Panc1 (cell line): ENCODE data around the gene SOWAHB. TPM values are rescaled to one million over a fixed set of nuclear protein-coding genes. Genes with fewer than 3 reads are reported as not detected.

ENCODE experiments used
- ATAC-seq: fragments of 200-7000 bp; cut with Tn5 transposase; 2 replicates; pipeline ENCODE4 v1.9.1; 2020; ENCODE audit warnings: mild to moderate bottlenecking, moderate library complexity
- BruUV-seq: library from RNA; stranded (reverse); fragments of 400-500 nt; replicated peaks from 2 replicates; lab custom pipeline; 2021; lab: Mats Ljungman, UMichigan
- CTCF ChIA-PET: fragments of 300-600 bp; sonication (Branson Sonifier 250); formaldehyde crosslinking; loops from one replicate; lab custom pipeline; 2022; ENCODE audit warnings: antibody characterized with exemption; lab: Charles Lee
- POLR2A ChIA-PET: fragments of 300-600 bp; sonication (Branson Sonifier 250); formaldehyde crosslinking; loops from one replicate; lab custom pipeline; 2022; ENCODE audit warnings: antibody characterized with exemption; lab: Charles Lee
- DNase-seq: peaks from one replicate; pipeline ENCODE4 v3.0.0-alpha.2; 2010; ENCODE audit warnings: low read depth, low spot score
- H3K27ac ChIP-seq: 2 replicates; pipeline ENCODE4 v1.5.1; 2011; ENCODE audit warnings: mild to moderate bottlenecking, low read length, inconsistent platforms
- H3K27me3 ChIP-seq: fragments of 200-500 bp; sonication (Bioruptor generic); 2 replicates; pipeline ENCODE4 v1.6.0; 2014; ENCODE audit warnings: low read length, inconsistent platforms; ENCODE audit not compliant: control insufficient read depth, insufficient read depth
- H3K36me3 ChIP-seq: fragments of 200-500 bp; sonication (Bioruptor generic); 2 replicates; pipeline ENCODE4 v1.5.1; 2014; ENCODE audit warnings: inconsistent platforms, mild to moderate bottlenecking, low read length, moderate library complexity; ENCODE audit not compliant: control insufficient read depth, insufficient read depth
- H3K4me1 ChIP-seq: 2 replicates; pipeline ENCODE4 v1.5.1; 2011; ENCODE audit warnings: inconsistent platforms, mild to moderate bottlenecking, low read length, moderate library complexity; ENCODE audit not compliant: control insufficient read depth, insufficient read depth
- H3K4me3 ChIP-seq, 2 experiments: 2 replicates each; pipeline ENCODE4 v1.5.1; 2011 to 2012; ENCODE audit warnings: low read depth in 2 of 2, low read length in 2 of 2, mild to moderate bottlenecking in 2 of 2, inconsistent platforms in 1 of 2, moderate library complexity in 1 of 2
- H3K9me3 ChIP-seq: fragments of 200-500 bp; sonication (Bioruptor generic); 2 replicates; pipeline ENCODE4 v1.5.1; 2014; ENCODE audit warnings: low read depth, mild to moderate bottlenecking, inconsistent platforms, low read length, moderate library complexity; ENCODE audit not compliant: control insufficient read depth, insufficient read depth
- POLR2AphosphoS5 ChIP-seq: IDR thresholded peaks from 2 replicates; pipeline ENCODE4 v1.6.1; 2012; ENCODE audit warnings: mild to moderate bottlenecking, low read depth, low read length, moderate library complexity
- SIN3A ChIP-seq: IDR thresholded peaks from 2 replicates; pipeline ENCODE4 v1.6.1; 2012; ENCODE audit warnings: low read depth, mild to moderate bottlenecking, low read length, moderate library complexity, borderline replicate concordance; ENCODE audit not compliant: insufficient read depth
- TCF7L2 ChIP-seq: IDR thresholded peaks from 2 replicates; pipeline ENCODE4 v1.6.1; 2011; ENCODE audit warnings: mild to moderate bottlenecking, low read depth, low read length, inconsistent platforms
- in situ Hi-C: cut with HindIII; loops from 2 replicates; pipeline ENCODE4 v1.10.0; 2016; ENCODE audit warnings: low sequenced_read_pairs, low pct_unique_long_range_greater_than_20kb
- intact Hi-C: fragments of 100-400 bp; cut with micrococcal nuclease; formaldehyde crosslinking; loops from one replicate; pipeline ENCODE4 v1.10.0; 2022; ENCODE audit not compliant: unreplicated experiment
- total RNA-seq: library from RNA; stranded (reverse); gene quantifications from one replicate; pipeline ENCODE4 v1.2.1, GENCODE V29; 2021; ENCODE audit not compliant: unreplicated experiment
- TF ChIP-seq, protein P1 (sequence below): fragments of 450-650 bp; IDR thresholded peaks from 2 replicates; pipeline ENCODE4 v1.5.1; 2017; ENCODE audit warnings: mild to moderate bottlenecking
- TF ChIP-seq, protein P2 (sequence below), 2 experiments: IDR thresholded peaks; 2 replicates each; pipeline ENCODE4 v1.6.1; 2011 to 2012; ENCODE audit warnings: low read depth in 2 of 2, control low read depth in 1 of 2, low read length in 1 of 2, mild to moderate bottlenecking in 1 of 2, moderate library complexity in 1 of 2; ENCODE audit not compliant: insufficient read depth in 1 of 2

Gene SOWAHB
- total RNA-seq, 1 experiment from 2014 or later = 4.0 TPM

DNA sequence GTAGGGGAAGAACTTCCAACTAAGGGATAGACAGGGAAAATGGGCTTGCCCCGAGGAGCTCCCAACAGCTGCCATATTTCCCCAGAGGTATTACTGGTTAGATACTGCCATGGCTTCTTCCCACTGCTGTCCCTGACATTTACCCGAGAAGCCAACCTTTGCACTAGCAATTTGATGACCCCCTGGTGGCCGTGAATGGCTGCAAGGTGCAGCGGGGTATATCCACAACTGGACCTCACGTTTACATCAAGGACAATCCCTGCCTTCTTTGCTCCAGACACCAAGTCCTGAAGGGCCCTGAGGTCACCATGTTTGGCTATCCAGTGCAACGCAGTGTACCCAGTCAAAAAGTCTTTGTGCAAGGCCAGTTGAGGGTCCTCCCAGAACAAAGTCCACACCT, 2.3 kb downstream of the SOWAHB start:
- no peak overlapping the region for H3K27ac ChIP-seq
- no peak for ATAC-seq
- peaks cover 8% of the 10 kb centered on the region for H3K27me3 ChIP-seq
- ChIA-PET POLR2A (no interaction called here), CTCF (interaction anchor here (0.8 kb wide), 1 partner anchor 200 kb away, joined by 3 read pairs; no protein-coding TSS in a partner anchor)
- no peak for DNase-seq
- H3K4me1 ChIP-seq = no peaks in the 10 kb centered on the region
- TF ChIP-seq, protein P1, sequence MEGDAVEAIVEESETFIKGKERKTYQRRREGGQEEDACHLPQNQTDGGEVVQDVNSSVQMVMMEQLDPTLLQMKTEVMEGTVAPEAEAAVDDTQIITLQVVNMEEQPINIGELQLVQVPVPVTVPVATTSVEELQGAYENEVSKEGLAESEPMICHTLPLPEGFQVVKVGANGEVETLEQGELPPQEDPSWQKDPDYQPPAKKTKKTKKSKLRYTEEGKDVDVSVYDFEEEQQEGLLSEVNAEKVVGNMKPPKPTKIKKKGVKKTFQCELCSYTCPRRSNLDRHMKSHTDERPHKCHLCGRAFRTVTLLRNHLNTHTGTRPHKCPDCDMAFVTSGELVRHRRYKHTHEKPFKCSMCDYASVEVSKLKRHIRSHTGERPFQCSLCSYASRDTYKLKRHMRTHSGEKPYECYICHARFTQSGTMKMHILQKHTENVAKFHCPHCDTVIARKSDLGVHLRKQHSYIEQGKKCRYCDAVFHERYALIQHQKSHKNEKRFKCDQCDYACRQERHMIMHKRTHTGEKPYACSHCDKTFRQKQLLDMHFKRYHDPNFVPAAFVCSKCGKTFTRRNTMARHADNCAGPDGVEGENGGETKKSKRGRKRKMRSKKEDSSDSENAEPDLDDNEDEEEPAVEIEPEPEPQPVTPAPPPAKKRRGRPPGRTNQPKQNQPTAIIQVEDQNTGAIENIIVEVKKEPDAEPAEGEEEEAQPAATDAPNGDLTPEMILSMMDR = peak; percentile 8; the same call in 1 of the 2 replicates
- TF ChIP-seq, protein P2, sequence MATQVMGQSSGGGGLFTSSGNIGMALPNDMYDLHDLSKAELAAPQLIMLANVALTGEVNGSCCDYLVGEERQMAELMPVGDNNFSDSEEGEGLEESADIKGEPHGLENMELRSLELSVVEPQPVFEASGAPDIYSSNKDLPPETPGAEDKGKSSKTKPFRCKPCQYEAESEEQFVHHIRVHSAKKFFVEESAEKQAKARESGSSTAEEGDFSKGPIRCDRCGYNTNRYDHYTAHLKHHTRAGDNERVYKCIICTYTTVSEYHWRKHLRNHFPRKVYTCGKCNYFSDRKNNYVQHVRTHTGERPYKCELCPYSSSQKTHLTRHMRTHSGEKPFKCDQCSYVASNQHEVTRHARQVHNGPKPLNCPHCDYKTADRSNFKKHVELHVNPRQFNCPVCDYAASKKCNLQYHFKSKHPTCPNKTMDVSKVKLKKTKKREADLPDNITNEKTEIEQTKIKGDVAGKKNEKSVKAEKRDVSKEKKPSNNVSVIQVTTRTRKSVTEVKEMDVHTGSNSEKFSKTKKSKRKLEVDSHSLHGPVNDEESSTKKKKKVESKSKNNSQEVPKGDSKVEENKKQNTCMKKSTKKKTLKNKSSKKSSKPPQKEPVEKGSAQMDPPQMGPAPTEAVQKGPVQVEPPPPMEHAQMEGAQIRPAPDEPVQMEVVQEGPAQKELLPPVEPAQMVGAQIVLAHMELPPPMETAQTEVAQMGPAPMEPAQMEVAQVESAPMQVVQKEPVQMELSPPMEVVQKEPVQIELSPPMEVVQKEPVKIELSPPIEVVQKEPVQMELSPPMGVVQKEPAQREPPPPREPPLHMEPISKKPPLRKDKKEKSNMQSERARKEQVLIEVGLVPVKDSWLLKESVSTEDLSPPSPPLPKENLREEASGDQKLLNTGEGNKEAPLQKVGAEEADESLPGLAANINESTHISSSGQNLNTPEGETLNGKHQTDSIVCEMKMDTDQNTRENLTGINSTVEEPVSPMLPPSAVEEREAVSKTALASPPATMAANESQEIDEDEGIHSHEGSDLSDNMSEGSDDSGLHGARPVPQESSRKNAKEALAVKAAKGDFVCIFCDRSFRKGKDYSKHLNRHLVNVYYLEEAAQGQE (IDR thresholded peaks at IDR 0.05; ENCODE audit: insufficient read depth in 1 of 2, low read depth in 2 of 2, low read length in 1 of 2) = no peak
- H3K36me3 ChIP-seq = no peaks in the 10 kb centered on the region
- H3K4me3 ChIP-seq = no peak overlapping the region
- no peaks in the 10 kb centered on the region for H3K9me3 ChIP-seq
- intact Hi-C loops = no loop called here
- no TSS peak for BruUV-seq
- in situ Hi-C loops = no loop called here

DNA sequence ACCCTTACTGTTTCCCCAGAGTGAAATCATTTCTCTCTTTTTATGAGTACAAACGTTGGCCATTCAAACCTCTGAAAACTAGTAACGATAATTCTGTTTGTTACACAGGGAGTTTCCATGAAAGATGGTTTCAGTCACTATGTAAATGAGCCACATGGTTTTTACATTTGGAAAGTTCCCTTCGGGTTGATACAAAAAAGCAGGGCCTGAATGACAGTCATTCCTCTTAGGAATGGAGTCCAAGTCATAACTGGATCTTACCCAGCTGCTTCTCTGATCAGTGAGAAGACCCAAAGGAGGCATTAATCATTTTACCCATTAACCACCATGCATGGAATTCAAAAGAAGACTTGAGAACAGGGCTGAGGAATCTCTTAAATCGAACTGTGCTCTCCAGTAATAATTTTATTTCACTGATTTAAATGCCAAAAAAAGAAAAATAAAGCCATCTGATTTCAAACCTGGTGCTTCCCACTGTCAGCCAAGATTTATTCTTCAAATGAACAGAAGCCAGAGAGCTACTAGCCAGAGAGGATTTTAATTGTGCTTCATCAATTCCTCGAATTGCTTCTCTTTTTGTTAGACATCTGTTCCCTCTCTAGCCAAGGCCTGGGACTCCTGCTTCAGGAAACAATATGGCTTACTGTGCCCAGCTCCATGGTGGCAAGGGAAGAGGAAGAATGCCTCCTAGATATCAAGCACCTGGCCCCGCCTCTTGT, 3.2 kb downstream of the SOWAHB start:
- TF ChIP-seq, protein P2 (IDR thresholded peaks at IDR 0.05; ENCODE audit: insufficient read depth in 1 of 2, low read depth in 2 of 2, low read length in 1 of 2) = no peak
- TF ChIP-seq POLR2AphosphoS5 (no peak), TCF7L2 (no peak), SIN3A (no peak)
- TF ChIP-seq, protein P1 = no peak
- Histone ChIP-seq H3K27ac (no peak overlapping the region), H3K4me3 (no peak overlapping the region), H3K27me3 (peaks cover 8% of the 10 kb centered on the region), H3K4me1 (no peaks in the 10 kb centered on the region), H3K36me3 (no peaks in the 10 kb centered on the region), H3K9me3 (no peaks in the 10 kb centered on the region)
- DNase-seq = no peak
- no peak for ATAC-seq
- CTCF ChIA-PET = interaction anchor here (0.8 kb wide), 1 partner anchor 201 kb away, joined by 3 read pairs; no protein-coding TSS in a partner anchor
- TSS peak; percentile 82 for BruUV-seq
- intact Hi-C loops = no loop called here
- POLR2A ChIA-PET = no interaction called here
- in situ Hi-C loops = no loop called here
